ENCODE measurements around the gene SLX4IP.

The SLX4IP gene

GRCh38 chr20:10619427-10619826, 184.3 kb downstream of the SLX4IP start:
- no peak for TF ChIP-seq GABPA (IDR thresholded peaks at IDR 0.05; ENCODE audit: low read depth)
- DNase-seq (ENCODE audit: low read depth in 1 of 2, low spot score in 1 of 2), result no peak
- Histone ChIP-seq H3K27ac (replicated peaks) (no peak overlapping the region), H3K27me3 (ENCODE audit: insufficient read depth, poor library complexity, severe bottlenecking) (no peaks in the 10 kb centered on the region), H3K4me3 (replicated peaks; ENCODE audit: insufficient read depth, low read length) (no peak overlapping the region)

- DNase-seq (ENCODE audit: low read depth in 1 of 2, low spot score in 1 of 2), result no peak
- no peaks in the 10 kb centered on the region for H3K27me3 ChIP-seq (ENCODE audit: insufficient read depth, poor library complexity, severe bottlenecking)
- TF ChIP-seq POLR2AphosphoS5 (IDR thresholded peaks at IDR 0.05; ENCODE audit: low read depth), result no peak
- TF ChIP-seq SPI1 (IDR thresholded peaks at IDR 0.05; ENCODE audit: borderline replicate concordance, low read depth), result no peak
- TF ChIP-seq CTCF (IDR thresholded peaks at IDR 0.05; ENCODE audit: insufficient read depth, low read length), result no peak
- H3K4me3 ChIP-seq (replicated peaks; ENCODE audit: insufficient read depth, low read length), result no peak overlapping the region
- H3K27ac ChIP-seq (replicated peaks), result no peak overlapping the region
Observed at GRCh38 chr20:10621149-10621548, 186.0 kb downstream of the SLX4IP start.

- H3K27ac ChIP-seq (replicated peaks), result no peak overlapping the region
Observed at GRCh38 chr20:10622657-10623418, 187.7 kb downstream of the SLX4IP start.

GRCh38 chr20:10625641-10626040, 190.5 kb downstream of the SLX4IP start:
- H3K4me3 ChIP-seq (replicated peaks; ENCODE audit: insufficient read depth, low read length), result no peak overlapping the region
- no peaks in the 10 kb centered on the region for H3K27me3 ChIP-seq (ENCODE audit: insufficient read depth, poor library complexity, severe bottlenecking)
- TF ChIP-seq REST (IDR thresholded peaks at IDR 0.05; ENCODE audit: insufficient replicate concordance, low read depth), result no peak
- TF ChIP-seq CTCF (IDR thresholded peaks at IDR 0.05; ENCODE audit: insufficient read depth, low read length), result no peak
- TF ChIP-seq SPI1 (IDR thresholded peaks at IDR 0.05; ENCODE audit: borderline replicate concordance, low read depth), result no peak
- TF ChIP-seq POLR2AphosphoS5 (IDR thresholded peaks at IDR 0.05; ENCODE audit: low read depth), result no peak
- TF ChIP-seq GABPA (IDR thresholded peaks at IDR 0.05; ENCODE audit: low read depth), result no peak
- no peak overlapping the region for H3K27ac ChIP-seq (replicated peaks)
- DNase-seq (ENCODE audit: low read depth in 1 of 2, low spot score in 1 of 2), result no peak

More at GRCh38 chr20:10622657-10623418, 187.7 kb downstream of the SLX4IP start:
- TF ChIP-seq CTCF (IDR thresholded peaks at IDR 0.05; ENCODE audit: insufficient read depth, low read length) (no peak), REST (IDR thresholded peaks at IDR 0.05; ENCODE audit: insufficient replicate concordance, low read depth) (no peak), GABPA (IDR thresholded peaks at IDR 0.05; ENCODE audit: low read depth) (no peak), POLR2AphosphoS5 (IDR thresholded peaks at IDR 0.05; ENCODE audit: low read depth) (no peak), SPI1 (IDR thresholded peaks at IDR 0.05; ENCODE audit: borderline replicate concordance, low read depth) (no peak)
- DNase-seq (ENCODE audit: low read depth in 1 of 2, low spot score in 1 of 2), result no peak
- Histone ChIP-seq H3K4me3 (replicated peaks; ENCODE audit: insufficient read depth, low read length) (no peak overlapping the region), H3K27me3 (ENCODE audit: insufficient read depth, poor library complexity, severe bottlenecking) (no peaks in the 10 kb centered on the region)
